Measurements from ENCODE around the gene COL4A2.

COL4A2 gene

GRCh38 chr13:110422913-110423688 lies 116.0 kb downstream of the COL4A2 start:
- Histone ChIP-seq H3K4me3 (ENCODE audit: low read length) (no peak overlapping the region), H3K36me3 (ENCODE audit: insufficient read depth, low read length) (peaks cover 23% of the 10 kb centered on the region), H3K4me2 (ENCODE audit: low read length) (no peak overlapping the region), H3K9ac (ENCODE audit: low read depth, low read length) (no peak overlapping the region), H3K4me1 (ENCODE audit: control insufficient read depth, insufficient read depth, low read length) (peaks cover 46% of the 10 kb centered on the region), H3K9me3 (replicated peaks; ENCODE audit: low read length) (no peaks in the 10 kb centered on the region), H3K27me3 (ENCODE audit: control insufficient read depth, insufficient read depth, low read length) (no peaks in the 10 kb centered on the region)

GRCh38 chr13:110423689-110424302 lies 116.7 kb downstream of the COL4A2 start:
- Histone ChIP-seq H3K9ac (ENCODE audit: low read depth, low read length) (no peak overlapping the region), H3K4me2 (ENCODE audit: low read length) (no peak overlapping the region), H3K9me3 (replicated peaks; ENCODE audit: low read length) (no peaks in the 10 kb centered on the region), H3K27me3 (ENCODE audit: control insufficient read depth, insufficient read depth, low read length) (no peaks in the 10 kb centered on the region), H3K36me3 (ENCODE audit: insufficient read depth, low read length) (peaks cover 30% of the 10 kb centered on the region), H3K4me3 (ENCODE audit: low read length) (no peak overlapping the region), H3K4me1 (ENCODE audit: control insufficient read depth, insufficient read depth, low read length) (peaks cover 46% of the 10 kb centered on the region)

- peak overlapping the region; percentile 1 for H3K4me2 ChIP-seq (ENCODE audit: low read length)
- H3K36me3 ChIP-seq (ENCODE audit: insufficient read depth, low read length): peaks cover 37% of the 10 kb centered on the region
- no peak overlapping the region for H3K9ac ChIP-seq (ENCODE audit: low read depth, low read length)
- H3K9me3 ChIP-seq (replicated peaks; ENCODE audit: low read length): no peaks in the 10 kb centered on the region
- H3K27me3 ChIP-seq (ENCODE audit: control insufficient read depth, insufficient read depth, low read length): no peaks in the 10 kb centered on the region
- H3K4me1 ChIP-seq (ENCODE audit: control insufficient read depth, insufficient read depth, low read length): peaks cover 46% of the 10 kb centered on the region
- H3K4me3 ChIP-seq (ENCODE audit: low read length): no peak overlapping the region
These were observed 117.7 kb downstream of the COL4A2 start for GRCh38 chr13:110424569-110425443.

GRCh38 chr13:110425444-110425780 lies 118.3 kb downstream of the COL4A2 start:
- Histone ChIP-seq H3K4me3 (ENCODE audit: low read length) (no peak overlapping the region), H3K27me3 (ENCODE audit: control insufficient read depth, insufficient read depth, low read length) (no peaks in the 10 kb centered on the region), H3K9ac (ENCODE audit: low read depth, low read length) (no peak overlapping the region), H3K9me3 (replicated peaks; ENCODE audit: low read length) (no peaks in the 10 kb centered on the region), H3K4me2 (ENCODE audit: low read length) (no peak overlapping the region), H3K36me3 (ENCODE audit: insufficient read depth, low read length) (peaks cover 41% of the 10 kb centered on the region), H3K4me1 (ENCODE audit: control insufficient read depth, insufficient read depth, low read length) (peaks cover 46% of the 10 kb centered on the region)

GRCh38 chr13:110426735-110427134 lies 119.7 kb downstream of the COL4A2 start:
- H3K27me3 ChIP-seq (ENCODE audit: control insufficient read depth, insufficient read depth, low read length): no peaks in the 10 kb centered on the region
- H3K4me1 ChIP-seq (ENCODE audit: control insufficient read depth, insufficient read depth, low read length): peaks cover 36% of the 10 kb centered on the region
- no peak overlapping the region for H3K4me3 ChIP-seq (ENCODE audit: low read length)
- no peak overlapping the region for H3K9ac ChIP-seq (ENCODE audit: low read depth, low read length)
- no peak overlapping the region for H3K4me2 ChIP-seq (ENCODE audit: low read length)
- peaks cover 48% of the 10 kb centered on the region for H3K36me3 ChIP-seq (ENCODE audit: insufficient read depth, low read length)
- no peaks in the 10 kb centered on the region for H3K9me3 ChIP-seq (replicated peaks; ENCODE audit: low read length)

GRCh38 chr13:110428313-110428712 lies 121.2 kb downstream of the COL4A2 start:
- H3K4me1 ChIP-seq (ENCODE audit: control insufficient read depth, insufficient read depth, low read length): peaks cover 30% of the 10 kb centered on the region
- H3K27me3 ChIP-seq (ENCODE audit: control insufficient read depth, insufficient read depth, low read length): no peaks in the 10 kb centered on the region

GRCh38 chr13:110430391-110431336 lies 123.6 kb downstream of the COL4A2 start:
- no peak overlapping the region for H3K4me3 ChIP-seq (ENCODE audit: low read length)
- no peaks in the 10 kb centered on the region for H3K9me3 ChIP-seq (replicated peaks; ENCODE audit: low read length)
- H3K36me3 ChIP-seq (ENCODE audit: insufficient read depth, low read length): peaks cover 68% of the 10 kb centered on the region
- H3K4me1 ChIP-seq (ENCODE audit: control insufficient read depth, insufficient read depth, low read length): peaks cover 15% of the 10 kb centered on the region
- H3K4me2 ChIP-seq (ENCODE audit: low read length): no peak overlapping the region
- H3K27me3 ChIP-seq (ENCODE audit: control insufficient read depth, insufficient read depth, low read length): no peaks in the 10 kb centered on the region
- no peak overlapping the region for H3K9ac ChIP-seq (ENCODE audit: low read depth, low read length)

More at GRCh38 chr13:110428313-110428712, 121.2 kb downstream of the COL4A2 start:
- Histone ChIP-seq H3K4me3 (ENCODE audit: low read length) (no peak overlapping the region), H3K9me3 (replicated peaks; ENCODE audit: low read length) (no peaks in the 10 kb centered on the region), H3K9ac (ENCODE audit: low read depth, low read length) (no peak overlapping the region), H3K4me2 (ENCODE audit: low read length) (no peak overlapping the region), H3K36me3 (ENCODE audit: insufficient read depth, low read length) (peaks cover 56% of the 10 kb centered on the region)

- no peak overlapping the region for H3K4me3 ChIP-seq (ENCODE audit: low read length)
- H3K9ac ChIP-seq (ENCODE audit: low read depth, low read length): no peak overlapping the region
- H3K9me3 ChIP-seq (replicated peaks; ENCODE audit: low read length): no peaks in the 10 kb centered on the region
- H3K4me2 ChIP-seq (ENCODE audit: low read length): no peak overlapping the region
- H3K36me3 ChIP-seq (ENCODE audit: insufficient read depth, low read length): peaks cover 63% of the 10 kb centered on the region
- peaks cover 13% of the 10 kb centered on the region for H3K4me1 ChIP-seq (ENCODE audit: control insufficient read depth, insufficient read depth, low read length)
- no peaks in the 10 kb centered on the region for H3K27me3 ChIP-seq (ENCODE audit: control insufficient read depth, insufficient read depth, low read length)
These were observed 124.6 kb downstream of the COL4A2 start for GRCh38 chr13:110431425-110432294.

- Histone ChIP-seq H3K4me2 (ENCODE audit: low read length) (no peak overlapping the region), H3K36me3 (ENCODE audit: insufficient read depth, low read length) (peaks cover 71% of the 10 kb centered on the region), H3K9me3 (replicated peaks; ENCODE audit: low read length) (no peaks in the 10 kb centered on the region), H3K4me3 (ENCODE audit: low read length) (no peak overlapping the region), H3K27me3 (ENCODE audit: control insufficient read depth, insufficient read depth, low read length) (no peaks in the 10 kb centered on the region), H3K4me1 (ENCODE audit: control insufficient read depth, insufficient read depth, low read length) (peaks cover 13% of the 10 kb centered on the region), H3K9ac (ENCODE audit: low read depth, low read length) (peak overlapping the region; percentile 37)
These were observed 125.4 kb downstream of the COL4A2 start for GRCh38 chr13:110432522-110432921.

- peaks cover 76% of the 10 kb centered on the region for H3K36me3 ChIP-seq (ENCODE audit: insufficient read depth, low read length)
These were observed 125.9 kb downstream of the COL4A2 start for GRCh38 chr13:110433014-110433413.

More at GRCh38 chr13:110433014-110433413, 125.9 kb downstream of the COL4A2 start:
- H3K4me1 ChIP-seq (ENCODE audit: control insufficient read depth, insufficient read depth, low read length): peaks cover 13% of the 10 kb centered on the region
- no peaks in the 10 kb centered on the region for H3K9me3 ChIP-seq (replicated peaks; ENCODE audit: low read length)
- H3K4me2 ChIP-seq (ENCODE audit: low read length): peak overlapping the region; percentile 58
- no peak overlapping the region for H3K4me3 ChIP-seq (ENCODE audit: low read length)
- H3K27me3 ChIP-seq (ENCODE audit: control insufficient read depth, insufficient read depth, low read length): no peaks in the 10 kb centered on the region
- peak overlapping the region; percentile 37 for H3K9ac ChIP-seq (ENCODE audit: low read depth, low read length)

Measured in skeletal muscle satellite cell (primary cell).